ENCODE results near the gene TRIP11. TPM values are rescaled to one million over a fixed set of nuclear protein-coding genes. Genes with fewer than 3 reads are reported as not detected.

TRIP11 gene
- total RNA-seq, 1 donor from 2014 or later: 29.8 TPM

DNA sequence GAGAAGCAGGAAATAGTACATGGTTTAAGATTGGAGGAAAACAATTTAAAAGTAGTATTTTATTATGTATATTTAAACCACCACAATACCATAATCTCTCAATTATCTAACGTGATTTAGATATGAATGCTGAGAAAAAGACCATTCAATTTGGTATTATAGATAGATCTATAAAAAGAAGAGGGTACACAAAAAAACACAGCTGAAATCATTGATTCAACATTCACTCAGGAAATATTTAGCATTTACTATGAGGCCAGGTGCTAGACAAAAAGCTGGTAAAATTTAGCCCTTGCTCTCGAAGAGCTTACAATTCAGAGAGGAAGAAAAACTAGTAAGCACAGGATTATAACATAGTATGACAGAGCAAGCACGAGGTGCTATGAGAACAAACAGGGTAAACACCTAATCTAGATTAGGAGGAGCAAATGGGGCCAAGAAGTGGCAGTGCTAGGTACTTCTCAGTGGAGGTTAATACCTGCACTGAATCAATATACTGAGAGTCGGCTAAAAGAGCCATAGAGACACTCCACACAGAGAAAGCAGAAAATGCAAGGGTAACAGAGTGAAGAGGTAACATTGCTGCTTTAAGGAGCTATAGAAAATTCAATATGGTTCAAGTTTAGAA is 27.6 kb downstream of the TRIP11 start:
- DNase-seq (ENCODE audit: low spot score) (no peak), ATAC-seq (no peak)

DNA sequence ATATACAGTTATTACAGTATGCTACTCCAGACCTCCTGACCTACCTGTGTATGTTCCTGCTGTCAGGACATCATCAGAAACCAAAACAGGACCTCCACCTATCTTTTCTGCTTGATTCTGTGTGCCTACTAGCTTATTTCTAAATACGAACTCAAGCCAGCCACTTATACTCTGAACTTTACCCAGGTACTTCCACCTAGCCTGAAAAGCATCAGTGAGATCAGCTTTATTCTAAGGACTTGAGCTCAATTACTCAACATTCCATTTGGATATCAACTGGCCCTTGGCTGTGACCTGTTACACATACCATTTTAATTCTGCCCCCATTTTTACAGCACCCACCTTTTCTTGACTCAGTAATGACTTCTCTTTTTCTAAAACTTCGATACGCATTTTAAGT is 29.2 kb downstream of the TRIP11 start:
- ATAC-seq: peak; percentile 75
- no peak for DNase-seq (ENCODE audit: low spot score)

DNA sequence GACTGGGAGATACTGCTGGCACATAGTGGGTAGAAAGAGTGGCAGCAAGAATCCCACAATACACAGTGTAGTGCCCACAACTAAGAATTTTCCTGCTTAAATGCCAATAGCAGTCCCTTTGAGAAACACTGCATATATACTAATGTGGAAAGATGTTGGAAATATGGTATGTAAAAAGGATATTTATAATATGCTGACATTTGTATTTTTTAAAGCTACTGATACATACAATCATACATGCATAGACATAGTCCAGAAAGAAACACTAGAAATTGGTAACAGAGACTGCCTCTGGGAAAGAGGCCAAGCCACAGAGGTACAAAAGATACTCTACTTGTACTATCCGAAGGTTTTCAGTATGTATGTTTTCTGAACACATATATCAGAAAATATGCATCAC is 30.3 kb downstream of the TRIP11 start:
- ATAC-seq (no peak), DNase-seq (ENCODE audit: low spot score) (no peak)

DNA sequence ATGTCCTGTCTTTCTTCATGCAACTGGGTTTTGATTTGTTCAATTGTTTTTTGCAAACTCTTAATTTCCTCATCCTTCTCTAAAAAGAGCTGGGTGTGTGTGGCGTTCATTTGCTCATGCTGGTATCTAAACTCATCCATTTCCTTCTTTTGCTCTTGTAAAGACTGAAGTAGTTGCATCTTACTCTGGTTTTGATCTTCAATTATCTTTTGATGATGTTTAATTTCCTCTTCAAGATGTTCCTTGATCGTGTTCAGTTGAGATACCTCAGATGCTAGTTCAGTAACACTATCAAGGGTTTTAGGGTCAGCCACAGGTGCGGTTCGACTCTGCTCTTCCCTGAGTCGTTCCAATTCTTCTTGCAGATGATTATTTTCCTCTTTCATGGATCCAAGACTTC is 34.8 kb downstream of the TRIP11 start:
- ATAC-seq (no peak), DNase-seq (ENCODE audit: low spot score) (no peak)

DNA sequence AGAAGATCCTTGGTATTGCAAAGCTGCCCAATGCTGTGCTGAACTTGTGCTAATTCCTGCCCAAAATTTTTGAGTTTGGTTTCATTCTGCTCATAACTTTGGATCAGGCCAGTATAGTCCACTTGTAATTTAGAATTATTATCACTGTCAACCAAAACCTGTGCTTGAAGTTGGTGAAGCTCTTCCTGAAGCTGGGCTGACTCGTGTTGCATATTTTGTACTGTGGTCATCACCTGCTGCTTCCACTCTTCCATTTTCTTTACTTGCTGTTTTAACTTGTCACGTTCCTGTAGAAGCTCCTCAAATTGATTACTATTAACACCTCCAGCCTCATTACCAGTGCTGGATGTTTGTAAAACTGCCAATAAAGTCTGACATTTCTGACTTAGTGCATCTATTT is 35.8 kb downstream of the TRIP11 start:
- ATAC-seq (no peak), DNase-seq (ENCODE audit: low spot score) (no peak)

DNA sequence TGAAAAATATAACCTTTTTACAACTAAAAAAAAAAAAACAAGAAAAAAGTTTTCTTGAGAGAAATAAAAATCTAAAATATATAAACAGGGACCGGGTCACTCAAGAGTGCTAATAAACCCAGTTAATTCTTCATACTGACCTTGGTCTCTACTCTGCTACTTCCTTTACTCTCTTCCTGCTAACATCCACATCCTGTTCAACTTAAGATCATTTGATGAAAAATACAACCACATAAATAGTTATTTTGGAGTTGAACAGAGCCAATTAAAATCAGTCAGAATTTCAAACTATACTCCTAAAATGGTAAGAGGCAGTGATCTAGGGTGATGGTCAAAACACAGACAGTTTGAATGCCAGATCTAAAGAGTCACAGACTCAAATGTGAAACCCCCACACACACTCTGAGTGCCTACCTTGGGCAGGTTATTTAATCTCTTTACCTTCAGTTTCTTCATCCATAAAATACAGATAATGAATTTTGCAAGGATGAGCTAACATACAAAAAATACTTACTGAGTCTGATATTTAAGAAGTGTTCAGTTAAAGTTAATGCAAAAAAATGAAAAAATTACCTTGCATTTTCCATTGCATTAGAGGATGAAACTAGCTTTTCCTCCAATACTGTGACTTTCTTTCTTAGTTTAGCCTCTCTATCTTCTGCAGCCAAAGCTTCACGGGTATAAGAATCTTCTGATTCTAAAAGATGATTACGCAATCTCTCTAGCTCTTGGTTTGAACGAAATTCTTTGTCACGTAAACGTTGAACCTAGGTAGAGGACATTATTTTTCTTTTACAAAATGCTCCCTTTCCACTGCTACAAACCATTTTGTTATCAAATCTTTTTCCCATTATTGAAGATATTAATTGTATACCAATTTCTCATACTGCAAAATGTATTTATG is 40.9 kb downstream of the TRIP11 start:
- DNase-seq (ENCODE audit: low spot score) (no peak), ATAC-seq (no peak)

DNA sequence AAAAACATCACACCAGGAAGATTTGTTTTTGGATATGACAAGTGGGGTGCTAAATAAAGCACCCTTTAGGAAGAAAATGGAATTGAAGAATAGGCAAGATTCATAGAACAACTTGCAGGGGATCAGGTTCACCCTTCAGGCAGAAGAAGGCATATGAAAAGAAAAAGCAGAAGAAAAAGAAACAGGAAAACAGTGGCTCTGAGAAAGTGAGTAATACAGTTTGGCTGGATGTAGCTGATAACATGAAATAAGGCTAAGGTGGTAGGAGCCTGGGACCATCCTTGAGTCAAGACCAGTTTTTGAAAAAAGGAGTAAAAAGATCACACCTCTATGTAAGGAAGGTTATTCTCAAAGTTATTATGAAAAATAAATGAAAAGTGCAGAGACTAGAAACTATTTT is 42.4 kb downstream of the TRIP11 start:
- ATAC-seq: no peak
- no peak for DNase-seq (ENCODE audit: low spot score)

DNA sequence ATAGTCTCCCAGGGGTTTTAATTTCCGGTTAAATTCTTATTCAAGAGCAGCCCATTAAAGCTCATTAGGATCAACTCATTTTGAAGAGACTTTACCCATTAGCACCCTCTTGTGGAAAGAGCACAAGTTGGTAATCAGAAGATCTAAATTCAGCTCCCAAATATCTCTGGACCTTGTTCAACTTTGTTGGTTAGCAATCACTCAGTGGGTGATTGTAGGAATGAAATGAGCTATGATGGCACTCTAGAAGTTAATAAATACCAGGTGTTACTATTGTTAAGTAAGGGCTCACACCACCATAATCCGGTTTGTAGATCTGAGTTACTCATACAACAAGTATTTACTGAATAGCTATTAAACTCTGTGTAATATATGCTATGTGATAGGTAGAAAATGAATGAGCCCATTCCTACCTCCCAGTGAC is 42.9 kb downstream of the TRIP11 start:
- ATAC-seq: peak; percentile 94
- no peak for DNase-seq (ENCODE audit: low spot score)

DNA sequence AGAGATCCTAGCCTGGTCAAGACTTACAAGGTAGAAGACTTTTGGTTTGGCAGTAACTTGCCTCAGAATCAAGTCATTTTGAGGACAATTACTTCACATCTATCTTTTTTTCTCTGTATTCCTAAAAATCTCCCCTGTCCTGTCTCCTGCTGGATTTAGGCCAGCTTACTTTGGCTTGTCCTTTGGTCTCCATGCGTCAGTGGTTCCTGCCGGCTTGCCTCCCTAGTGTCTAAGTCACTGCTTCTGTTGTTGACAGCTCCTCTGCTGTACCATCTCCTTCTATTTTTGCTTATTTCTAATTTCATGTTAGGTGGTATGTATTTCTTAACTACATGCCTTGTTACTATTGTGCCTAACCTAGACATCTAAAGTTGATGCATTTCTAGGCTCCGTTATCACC is 52.7 kb downstream of the TRIP11 start:
- ATAC-seq (peak; percentile 58), DNase-seq (ENCODE audit: low spot score) (no peak)

DNA sequence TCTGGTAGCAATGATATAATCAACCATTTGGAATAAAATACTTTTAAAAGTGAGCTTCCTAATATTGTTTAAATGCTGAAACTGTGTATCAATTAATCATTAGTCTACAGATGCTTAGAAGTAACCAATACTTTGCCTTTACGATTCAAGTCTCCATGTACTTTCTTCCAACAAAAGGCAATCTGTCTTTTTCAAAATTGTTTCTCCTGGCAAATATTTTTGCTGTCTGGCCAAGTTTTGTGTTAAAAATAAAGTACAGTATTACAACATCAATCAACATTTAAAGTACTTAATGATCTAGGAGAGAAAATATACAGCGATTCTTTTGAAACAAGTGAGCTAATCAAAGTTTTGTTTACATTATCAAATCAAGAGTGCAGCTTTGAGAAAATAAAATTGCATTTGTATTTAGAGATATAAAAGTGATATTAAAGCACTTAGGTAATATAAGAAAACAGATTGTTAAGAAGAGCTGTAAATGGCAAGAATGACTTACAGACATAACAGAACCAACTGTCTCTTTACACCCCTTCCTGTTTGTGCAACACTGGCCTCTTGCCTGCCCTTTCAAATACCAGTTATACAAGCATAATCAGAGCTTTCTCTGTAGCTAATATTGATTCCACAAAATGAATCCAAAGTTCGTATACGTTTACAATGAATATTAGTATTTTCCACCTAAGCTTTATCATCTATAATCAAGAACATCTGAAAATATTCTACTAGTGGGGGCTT is 54.2 kb downstream of the TRIP11 start:
- ATAC-seq: peak; percentile 77
- no peak for DNase-seq (ENCODE audit: low spot score)

DNA sequence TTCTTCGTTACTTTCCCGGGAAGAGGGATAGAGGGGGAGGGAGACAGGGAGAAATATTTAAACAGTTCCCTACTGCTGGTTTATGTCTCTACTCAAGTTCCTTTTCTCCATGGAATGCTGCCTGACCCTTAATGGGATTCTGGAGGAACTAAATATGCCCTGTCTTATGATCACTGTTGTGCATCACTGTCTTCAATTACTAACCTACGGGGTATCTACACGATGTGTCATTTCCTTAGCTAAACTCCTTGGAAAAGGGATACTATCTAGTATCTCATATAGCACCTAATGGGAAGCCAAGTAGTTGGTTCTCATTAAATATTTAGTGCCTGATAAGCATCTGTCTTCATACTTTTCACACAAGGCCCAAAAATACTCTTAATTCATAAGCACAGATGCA is 54.9 kb downstream of the TRIP11 start:
- no peak for DNase-seq (ENCODE audit: low spot score)
- ATAC-seq: no peak

DNA sequence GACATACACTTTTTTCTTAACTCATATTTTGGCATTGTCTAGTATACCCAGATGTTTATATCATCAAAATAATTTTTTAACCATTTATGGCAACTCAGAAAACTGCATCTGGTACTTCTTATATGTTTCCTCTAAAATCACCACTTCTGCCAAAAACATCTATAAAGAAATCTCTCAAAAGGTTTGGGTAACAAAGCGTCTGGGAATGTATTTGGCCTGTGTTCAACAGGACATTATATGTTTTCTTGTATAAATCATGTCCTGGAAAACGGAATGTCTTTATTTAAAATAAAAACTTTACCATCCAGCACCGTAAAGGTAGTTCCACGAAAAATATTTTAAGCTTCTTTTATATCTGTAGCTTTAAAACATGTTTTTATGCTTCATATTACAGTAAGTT is 56.3 kb downstream of the TRIP11 start:
- no peak for DNase-seq (ENCODE audit: low spot score)
- no peak for ATAC-seq

DNA sequence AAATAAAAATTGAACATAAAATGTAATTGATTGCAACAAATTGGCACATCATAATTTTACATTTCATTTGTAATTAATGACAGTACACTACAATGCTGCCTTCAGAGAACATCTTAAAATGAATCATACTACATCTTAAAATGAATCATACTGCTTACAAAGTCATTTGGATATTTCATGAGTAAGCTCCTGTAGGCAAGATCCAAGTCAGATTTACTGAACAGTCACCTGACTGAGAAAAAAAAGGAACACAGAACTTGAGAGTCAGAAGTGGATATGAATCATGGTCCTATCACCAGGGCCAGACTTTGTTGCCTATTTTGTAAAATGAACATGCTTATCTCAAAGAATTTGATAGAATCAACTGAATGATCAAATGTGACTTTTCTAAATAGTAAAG is 59.7 kb downstream of the TRIP11 start:
- ATAC-seq (no peak), DNase-seq (ENCODE audit: low spot score) (no peak)

DNA sequence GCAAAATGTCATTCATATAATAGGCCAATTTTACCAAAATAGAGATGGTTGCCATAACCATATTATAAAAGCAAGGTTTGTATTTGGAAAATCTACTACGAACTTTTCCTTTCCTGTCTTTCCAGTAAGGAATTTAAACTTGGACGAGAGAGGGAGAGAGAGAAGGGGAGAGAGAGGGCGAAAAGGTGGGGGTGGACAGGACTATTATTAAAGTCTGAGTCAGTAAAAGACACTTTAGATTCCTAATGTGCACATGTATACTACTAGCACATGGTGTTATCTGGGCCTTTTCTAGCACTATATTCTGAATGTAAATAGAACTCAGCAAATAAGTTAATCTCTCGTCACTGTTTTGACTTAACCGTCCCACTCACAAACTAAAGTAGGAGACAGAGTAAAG is 62.0 kb downstream of the TRIP11 start:
- ATAC-seq: no peak
- no peak for DNase-seq (ENCODE audit: low spot score)

DNA sequence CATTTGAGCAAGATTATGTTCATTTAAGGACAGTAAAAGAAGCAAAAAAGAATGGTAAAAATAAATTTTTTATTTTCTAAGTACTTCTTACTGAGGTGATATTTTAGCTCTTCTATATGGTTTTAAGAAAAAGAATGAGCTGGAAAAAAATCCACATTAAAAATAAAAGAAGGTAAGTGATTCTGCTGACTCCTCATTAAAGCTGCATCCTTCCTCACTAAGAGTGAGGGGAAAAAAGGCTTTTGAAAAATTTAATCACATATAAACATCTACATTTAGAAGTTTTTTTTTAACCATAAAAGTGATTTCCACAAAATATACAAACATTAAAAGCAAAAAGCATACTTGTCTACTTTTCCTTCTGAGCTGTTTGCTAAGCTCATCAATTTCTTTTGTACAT is 64.1 kb downstream of the TRIP11 start:
- DNase-seq (ENCODE audit: low spot score) (no peak), ATAC-seq (no peak)

DNA sequence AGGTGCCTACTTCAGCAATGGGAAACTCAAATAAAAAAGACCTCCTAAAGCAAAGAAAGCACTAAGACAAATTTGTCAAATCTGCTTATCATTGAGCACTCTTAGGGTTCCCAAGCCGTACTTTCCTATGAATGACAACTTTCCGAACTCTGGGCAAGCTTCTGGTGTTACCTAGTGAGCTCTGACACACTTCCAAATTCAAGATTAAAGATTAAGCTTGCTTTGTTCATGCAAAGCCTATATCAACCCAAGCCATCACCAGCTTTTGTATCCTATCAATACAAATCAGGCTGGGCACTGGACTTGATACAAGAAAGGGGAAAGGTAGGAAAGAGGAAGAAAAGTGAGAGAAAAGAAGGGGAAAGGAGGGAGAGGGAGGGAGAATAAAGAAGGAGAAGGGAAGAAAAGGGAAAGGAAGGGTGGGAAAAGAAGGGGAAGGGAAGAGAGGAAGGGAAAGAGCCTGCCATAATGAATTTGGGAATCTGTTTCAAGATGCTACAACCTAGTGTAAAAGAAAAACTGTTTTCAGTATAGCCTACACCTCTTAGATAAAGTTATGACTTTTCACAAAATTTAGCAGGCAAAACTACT is 68.6 kb downstream of the TRIP11 start:
- peak; percentile 72 for ATAC-seq

DNA sequence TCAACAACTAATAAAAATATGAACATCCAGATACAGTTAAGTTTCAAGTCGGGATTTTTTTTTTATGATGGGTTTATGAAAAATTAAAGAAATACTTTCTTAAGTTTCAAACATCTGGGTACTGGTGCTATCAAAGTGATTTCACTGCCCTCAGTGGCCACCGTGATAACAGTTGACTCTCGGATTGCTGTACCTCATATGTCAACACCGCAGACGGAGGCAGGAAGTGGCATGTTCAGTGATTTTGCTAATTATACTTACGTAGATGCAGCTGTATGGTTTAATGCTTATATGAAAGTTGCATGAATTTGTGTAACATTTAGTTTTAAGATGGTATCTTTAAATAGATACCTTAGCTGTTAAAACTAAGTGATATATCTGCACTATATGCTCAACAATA is 71.6 kb downstream of the TRIP11 start:
- no peak for ATAC-seq
- DNase-seq (ENCODE audit: low spot score): no peak

More for the DNA sequence above, 68.6 kb downstream of the TRIP11 start:
- no peak for DNase-seq (ENCODE audit: low spot score)

DNA sequence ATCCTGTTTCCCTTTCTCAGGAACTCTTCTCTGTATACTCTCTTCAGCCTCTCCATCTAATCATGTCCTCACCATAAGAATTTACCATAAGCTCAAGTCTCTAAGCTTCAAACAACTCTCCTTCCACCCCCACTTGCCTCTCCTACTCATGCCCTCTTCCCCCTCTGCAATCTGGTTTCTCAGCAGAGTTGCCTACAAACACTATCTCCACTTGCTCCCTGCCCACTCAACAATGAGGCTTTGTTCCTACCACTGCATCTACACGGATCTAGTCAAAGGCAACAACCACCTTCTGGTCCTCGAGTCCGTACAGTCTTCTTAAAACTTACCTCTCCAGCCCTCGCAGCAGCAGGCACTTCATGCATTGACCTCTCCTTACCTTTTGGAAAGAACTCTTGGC is 75.1 kb downstream of the TRIP11 start:
- no peak for DNase-seq (ENCODE audit: low spot score)

DNA sequence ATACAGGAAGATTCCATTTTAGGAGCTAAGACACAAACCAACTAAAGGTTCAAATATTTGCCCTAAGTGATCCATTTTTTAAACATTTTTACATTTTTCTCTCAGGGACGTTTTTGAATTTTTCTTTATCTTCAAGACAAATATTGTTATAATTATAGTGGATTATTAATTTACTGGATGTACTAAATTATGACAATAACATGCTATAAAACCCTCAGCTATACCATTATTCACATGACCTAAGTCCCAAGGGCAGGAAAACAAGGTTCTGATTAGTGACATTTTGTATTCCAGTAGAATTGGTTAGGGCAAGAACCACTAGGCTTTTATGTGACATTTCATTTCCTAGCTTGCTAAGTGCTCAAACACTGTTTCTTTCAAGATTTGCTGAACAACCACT is 75.8 kb downstream of the TRIP11 start:
- ATAC-seq (no peak), DNase-seq (ENCODE audit: low spot score) (no peak)

More for the DNA sequence above, 75.1 kb downstream of the TRIP11 start:
- ATAC-seq: no peak

DNA sequence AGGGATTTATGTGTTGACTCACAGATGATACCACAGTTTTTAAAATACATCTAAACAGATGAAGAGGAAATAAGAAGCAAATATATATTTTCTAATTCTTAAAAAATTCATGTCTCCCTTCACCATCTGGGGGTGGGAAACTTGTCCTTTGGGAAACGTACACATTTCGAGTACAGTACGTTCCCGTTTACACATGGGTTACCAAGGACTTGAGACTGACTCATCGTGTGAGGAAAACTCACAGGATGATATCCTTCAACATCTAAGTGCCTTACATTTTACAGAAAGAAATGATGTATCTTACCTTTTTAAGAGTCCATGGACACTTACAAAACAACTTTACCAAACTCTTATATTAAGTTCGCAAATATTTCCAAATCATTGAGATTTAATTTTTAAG is 76.4 kb downstream of the TRIP11 start:
- ATAC-seq (no peak), DNase-seq (ENCODE audit: low spot score) (no peak)
